Measurements from ENCODE around the gene CLIC4. TPM values are rescaled to one million over a fixed set of nuclear protein-coding genes. Genes with fewer than 3 reads are reported as not detected.

CLIC4 gene
- total RNA-seq, 1 experiment from 2014 or later, result 242 TPM

GRCh38 chr1:24759492-24759891 is 14.2 kb downstream of the CLIC4 start:
- intact Hi-C loops (cut with micrococcal nuclease), result no loop called here
- H3K4me3 Mint-ChIP-seq (ENCODE audit: unreplicated experiment), result no peak overlapping the region
- DNase-seq (ENCODE audit: unreplicated experiment), result no peak
- H3K9me3 Mint-ChIP-seq (ENCODE audit: unreplicated experiment), result no peaks in the 10 kb centered on the region
- H3K27me3 Mint-ChIP-seq (ENCODE audit: insufficient read depth, unreplicated experiment), result no peaks in the 10 kb centered on the region
- BruUV-seq (replicated peaks), result no TSS peak
- peaks cover 1% of the 10 kb centered on the region for H3K4me1 Mint-ChIP-seq (ENCODE audit: insufficient read depth, unreplicated experiment)
- TF ChIP-seq, protein P1, sequence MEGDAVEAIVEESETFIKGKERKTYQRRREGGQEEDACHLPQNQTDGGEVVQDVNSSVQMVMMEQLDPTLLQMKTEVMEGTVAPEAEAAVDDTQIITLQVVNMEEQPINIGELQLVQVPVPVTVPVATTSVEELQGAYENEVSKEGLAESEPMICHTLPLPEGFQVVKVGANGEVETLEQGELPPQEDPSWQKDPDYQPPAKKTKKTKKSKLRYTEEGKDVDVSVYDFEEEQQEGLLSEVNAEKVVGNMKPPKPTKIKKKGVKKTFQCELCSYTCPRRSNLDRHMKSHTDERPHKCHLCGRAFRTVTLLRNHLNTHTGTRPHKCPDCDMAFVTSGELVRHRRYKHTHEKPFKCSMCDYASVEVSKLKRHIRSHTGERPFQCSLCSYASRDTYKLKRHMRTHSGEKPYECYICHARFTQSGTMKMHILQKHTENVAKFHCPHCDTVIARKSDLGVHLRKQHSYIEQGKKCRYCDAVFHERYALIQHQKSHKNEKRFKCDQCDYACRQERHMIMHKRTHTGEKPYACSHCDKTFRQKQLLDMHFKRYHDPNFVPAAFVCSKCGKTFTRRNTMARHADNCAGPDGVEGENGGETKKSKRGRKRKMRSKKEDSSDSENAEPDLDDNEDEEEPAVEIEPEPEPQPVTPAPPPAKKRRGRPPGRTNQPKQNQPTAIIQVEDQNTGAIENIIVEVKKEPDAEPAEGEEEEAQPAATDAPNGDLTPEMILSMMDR (IDR thresholded peaks at IDR 0.05; ENCODE audit: unreplicated experiment), result no peak
- H3K36me3 Mint-ChIP-seq (ENCODE audit: insufficient read depth, unreplicated experiment), result no peaks in the 10 kb centered on the region
- H3K27ac Mint-ChIP-seq (ENCODE audit: low read depth, unreplicated experiment), result no peak overlapping the region
- ChIA-PET POLR2A (interaction anchor here (1.0 kb wide), 1 partner anchor 10 kb away, joined by 4 read pairs; no protein-coding TSS in a partner anchor), CTCF (interaction anchor here (0.5 kb wide), 1 partner anchor 9 kb away, joined by 3 read pairs; no protein-coding TSS in a partner anchor)

- Mint-ChIP-seq H3K27me3 (ENCODE audit: insufficient read depth, unreplicated experiment) (no peaks in the 10 kb centered on the region), H3K4me1 (ENCODE audit: insufficient read depth, unreplicated experiment) (peaks cover 9% of the 10 kb centered on the region), H3K4me3 (ENCODE audit: unreplicated experiment) (no peak overlapping the region), H3K27ac (ENCODE audit: low read depth, unreplicated experiment) (no peak overlapping the region), H3K9me3 (ENCODE audit: unreplicated experiment) (no peaks in the 10 kb centered on the region), H3K36me3 (ENCODE audit: insufficient read depth, unreplicated experiment) (no peaks in the 10 kb centered on the region)
- TF ChIP-seq, protein P1 (IDR thresholded peaks at IDR 0.05; ENCODE audit: unreplicated experiment), result no peak
- CTCF ChIA-PET, result interaction anchor here (0.6 to 1.4 kb wide), 3 partner anchors 12 to 106 kb away, joined by 3 to 4 read pairs (median 3); no protein-coding TSS in a partner anchor
- DNase-seq (ENCODE audit: unreplicated experiment), result no peak
- no TSS peak for BruUV-seq (replicated peaks)
- intact Hi-C loops (cut with micrococcal nuclease), result no loop called here
- POLR2A ChIA-PET, result interaction anchor here (1.1 to 3.5 kb wide), 3 partner anchors 15 to 61 kb away, joined by 3 to 26 read pairs (median 4); partner anchors contain the start of gene CLIC4
These were observed 16.3 kb downstream of the CLIC4 start for GRCh38 chr1:24761582-24761981.

- no peaks in the 10 kb centered on the region for H3K27me3 Mint-ChIP-seq (ENCODE audit: insufficient read depth, unreplicated experiment)
- no peak overlapping the region for H3K4me3 Mint-ChIP-seq (ENCODE audit: unreplicated experiment)
- H3K9me3 Mint-ChIP-seq (ENCODE audit: unreplicated experiment), result no peaks in the 10 kb centered on the region
- intact Hi-C loops (cut with micrococcal nuclease), result no loop called here
- H3K4me1 Mint-ChIP-seq (ENCODE audit: insufficient read depth, unreplicated experiment), result peaks cover 9% of the 10 kb centered on the region
- ChIA-PET CTCF (interaction anchor here (0.5 to 2.5 kb wide), 8 partner anchors 10 to 107 kb away, joined by 3 to 8 read pairs (median 4); no protein-coding TSS in a partner anchor), POLR2A (interaction anchor here (0.9 to 3.5 kb wide), 9 partner anchors 11 to 79 kb away, joined by 3 to 26 read pairs (median 4); partner anchors contain the start of gene CLIC4)
- peak; percentile 38 for DNase-seq (ENCODE audit: unreplicated experiment)
- BruUV-seq (replicated peaks), result no TSS peak
- H3K36me3 Mint-ChIP-seq (ENCODE audit: insufficient read depth, unreplicated experiment), result no peaks in the 10 kb centered on the region
- TF ChIP-seq, protein P1 (IDR thresholded peaks at IDR 0.05; ENCODE audit: unreplicated experiment), result no peak
- H3K27ac Mint-ChIP-seq (ENCODE audit: low read depth, unreplicated experiment), result no peak overlapping the region
These were observed 17.0 kb downstream of the CLIC4 start for GRCh38 chr1:24762133-24762676.

DNA sequence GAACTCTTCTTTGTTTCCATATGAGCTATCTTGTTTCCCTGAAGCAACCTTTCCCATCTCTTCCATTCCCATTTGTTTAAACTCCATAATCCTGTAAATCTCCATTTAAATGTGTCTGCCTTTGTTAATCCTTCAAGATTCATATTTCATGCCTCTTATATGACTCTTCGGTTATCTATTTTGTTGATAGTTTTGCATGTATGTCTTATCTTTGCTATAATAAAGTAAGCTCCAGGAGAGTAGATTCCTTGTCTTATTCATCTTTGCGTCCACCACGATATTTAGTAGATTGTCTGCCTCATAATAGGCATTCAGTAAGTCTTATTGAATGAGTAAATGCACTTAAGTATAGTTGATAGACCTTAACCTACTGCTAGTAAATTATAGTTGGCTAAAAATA is 18.4 kb downstream of the CLIC4 start:
- no TSS peak for BruUV-seq (replicated peaks)
- no peak for DNase-seq (ENCODE audit: unreplicated experiment)
- H3K9me3 Mint-ChIP-seq (ENCODE audit: unreplicated experiment), result no peaks in the 10 kb centered on the region
- ChIA-PET POLR2A (interaction anchor here (0.6 to 3.5 kb wide), 4 partner anchors 12 to 558 kb away, joined by 3 to 26 read pairs (median 5); partner anchors contain the start of gene CLIC4), CTCF (interaction anchor here (0.6 to 2.5 kb wide), 7 partner anchors 11 to 441 kb away, joined by 3 to 8 read pairs (median 3); no protein-coding TSS in a partner anchor)
- H3K4me1 Mint-ChIP-seq (ENCODE audit: insufficient read depth, unreplicated experiment), result peaks cover 9% of the 10 kb centered on the region
- H3K36me3 Mint-ChIP-seq (ENCODE audit: insufficient read depth, unreplicated experiment), result no peaks in the 10 kb centered on the region
- H3K27ac Mint-ChIP-seq (ENCODE audit: low read depth, unreplicated experiment), result no peak overlapping the region
- TF ChIP-seq, protein P1 (IDR thresholded peaks at IDR 0.05; ENCODE audit: unreplicated experiment), result no peak
- no peak overlapping the region for H3K4me3 Mint-ChIP-seq (ENCODE audit: unreplicated experiment)
- intact Hi-C loops (cut with micrococcal nuclease), result no loop called here
- no peaks in the 10 kb centered on the region for H3K27me3 Mint-ChIP-seq (ENCODE audit: insufficient read depth, unreplicated experiment)

Data from MCF 10A (cell line).